SW480 (cell line): Measurements from ENCODE around the gene TPRG1L.

Experiments
- DNase-seq: peaks from one replicate; pipeline ENCODE4 v3.0.0-alpha.2; 2016; ENCODE audit warnings: low spot score

Gene TPRG1L

GRCh38 chr1:3594706-3595377, 30.0 kb upstream of the TPRG1L start:
- DNase-seq = no peak

- DNase-seq = no peak
These were observed 28.9 kb upstream of the TPRG1L start for GRCh38 chr1:3595949-3596348.

- DNase-seq = no peak
These were observed 27.9 kb upstream of the TPRG1L start for GRCh38 chr1:3596663-3597598.

GRCh38 chr1:3597599-3597964, 27.2 kb upstream of the TPRG1L start:
- DNase-seq = no peak

- DNase-seq = no peak
These were observed 26.7 kb upstream of the TPRG1L start for GRCh38 chr1:3598051-3598491.

- DNase-seq = no peak
These were observed 26.1 kb upstream of the TPRG1L start for GRCh38 chr1:3598522-3599285.

- DNase-seq = no peak
These were observed 25.5 kb upstream of the TPRG1L start for GRCh38 chr1:3599286-3599811.

GRCh38 chr1:3599816-3600215, 25.0 kb upstream of the TPRG1L start:
- no peak for DNase-seq

GRCh38 chr1:3600354-3600753, 24.5 kb upstream of the TPRG1L start:
- DNase-seq = no peak

- DNase-seq = no peak
These were observed 23.1 kb upstream of the TPRG1L start for GRCh38 chr1:3601743-3602142.

GRCh38 chr1:3602375-3602774, 22.4 kb upstream of the TPRG1L start:
- DNase-seq = no peak

- DNase-seq = no peak
These were observed 21.7 kb upstream of the TPRG1L start for GRCh38 chr1:3603156-3603555.

GRCh38 chr1:3603571-3604467, 21.0 kb upstream of the TPRG1L start:
- no peak for DNase-seq

- DNase-seq = peak; percentile 84
These were observed 20.3 kb upstream of the TPRG1L start for GRCh38 chr1:3604468-3604974.

GRCh38 chr1:3604997-3605823, 19.6 kb upstream of the TPRG1L start:
- no peak for DNase-seq

GRCh38 chr1:3606779-3607702, 17.8 kb upstream of the TPRG1L start:
- no peak for DNase-seq

- no peak for DNase-seq
These were observed 17.1 kb upstream of the TPRG1L start for GRCh38 chr1:3607703-3608065.

GRCh38 chr1:3608154-3608553, 16.7 kb upstream of the TPRG1L start:
- DNase-seq = no peak
